ENCODE data around the gene ASB15.
A peak's percentile ranks its signal among the peaks of the same experiment; 100 is the strongest.
"Not testable (repeated sequence)": the region's sequence is repeated elsewhere in the genome, so short reads cannot be mapped to it uniquely, and the experiment has no call there.

ASB15 gene

DNA sequence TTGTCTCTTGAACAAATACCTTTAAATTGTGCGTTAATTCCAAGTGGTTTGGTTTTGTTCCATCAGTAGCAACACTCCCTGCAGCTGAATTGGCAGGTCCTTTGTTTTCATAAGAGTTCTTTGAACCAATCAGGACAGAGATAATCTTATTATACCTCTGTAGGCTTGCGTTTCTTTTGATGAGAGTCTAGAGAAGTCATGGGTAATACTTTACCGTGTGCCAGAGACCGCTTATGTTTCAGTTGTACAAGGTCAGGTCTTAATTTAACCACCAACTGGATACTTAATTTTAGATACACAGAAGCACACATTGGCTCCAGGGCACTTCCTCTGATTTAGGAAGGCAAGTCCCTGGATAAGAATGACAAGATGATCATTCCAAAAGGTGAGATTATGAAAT lies at the start of gene ASB15:
Gene ASB15 (plus strand): TSS at position 292 of the 400 bp plus-strand sequence. CDS start 12,682 bp downstream, outside the sequence.
- DNase-seq = no peak

DNA sequence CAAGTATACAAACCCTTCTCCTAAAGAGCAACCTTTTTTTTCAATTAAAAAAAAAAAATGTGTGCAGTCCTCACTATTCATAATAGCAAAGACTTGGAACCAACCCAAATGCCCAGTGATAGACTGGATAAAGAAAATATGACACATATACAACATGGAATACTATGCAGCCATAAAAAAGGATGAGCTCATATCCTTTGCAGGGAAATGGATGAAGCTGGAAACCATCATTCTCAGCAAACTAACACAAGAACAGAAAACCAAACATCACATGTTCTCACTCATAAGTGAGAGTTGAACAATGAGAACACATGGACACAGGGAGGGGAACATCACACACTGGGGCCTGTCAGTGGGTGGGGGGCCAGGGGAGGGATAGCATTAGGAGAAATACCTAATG lies 49.5 kb upstream of the ASB15 start:
- not testable (repeated sequence) for DNase-seq

DNA sequence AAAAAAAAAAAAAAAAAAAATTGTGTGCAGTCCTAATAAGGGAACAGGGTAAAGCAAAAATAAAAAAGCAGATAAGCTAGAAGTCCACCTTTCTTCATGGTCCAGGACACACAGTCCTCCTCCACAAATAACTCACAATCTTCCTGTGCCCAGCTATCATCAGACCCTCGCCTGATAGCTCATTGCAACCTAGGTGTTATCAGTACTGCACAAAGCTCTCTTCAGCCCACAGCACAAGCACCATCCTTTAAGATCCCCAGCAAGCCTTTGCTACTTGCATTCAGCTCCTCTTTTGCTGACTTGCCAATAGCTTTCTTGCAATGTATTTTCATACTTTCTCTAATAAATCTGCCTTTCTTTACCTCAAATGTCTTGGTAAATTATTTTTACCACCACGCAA lies 49.0 kb upstream of the ASB15 start:
- DNase-seq = no peak

DNA sequence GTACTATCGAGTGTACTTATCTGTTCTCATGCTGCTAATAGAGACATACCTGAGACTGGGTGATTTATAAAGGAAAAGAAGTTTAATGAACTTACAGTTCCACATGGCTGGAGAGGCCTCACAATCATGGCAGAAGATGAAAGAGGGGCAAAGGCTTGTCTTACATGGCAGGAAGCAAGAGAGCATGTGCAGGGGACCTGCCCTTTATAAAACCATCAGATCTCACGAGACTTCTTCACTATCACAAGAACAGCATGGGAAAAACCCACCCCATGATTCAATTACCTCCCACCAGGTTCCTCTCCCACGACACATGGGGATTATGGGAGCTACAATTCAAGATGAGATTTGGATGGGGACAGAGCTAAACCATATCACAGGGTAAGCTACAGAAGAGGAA lies 48.5 kb upstream of the ASB15 start:
- no peak for DNase-seq

DNA sequence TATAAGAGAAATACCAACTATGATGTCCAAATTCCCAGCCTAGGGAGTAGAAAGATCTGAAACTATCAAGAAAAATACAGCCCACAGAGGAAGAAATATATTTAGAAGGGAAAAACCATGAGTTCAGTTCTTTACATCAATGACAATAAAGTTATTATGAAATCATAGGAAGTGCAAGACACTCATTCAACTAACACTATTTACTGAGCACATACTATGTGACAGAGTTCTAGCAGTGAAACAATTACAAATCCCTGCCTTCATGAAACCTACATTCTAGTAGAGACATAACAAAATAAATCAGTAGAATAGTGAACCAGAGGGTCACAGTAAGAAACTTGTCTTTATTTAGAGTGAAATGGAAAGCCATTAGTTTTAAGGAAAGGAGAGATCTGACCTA lies 46.1 kb upstream of the ASB15 start:
- no peak for DNase-seq

DNA sequence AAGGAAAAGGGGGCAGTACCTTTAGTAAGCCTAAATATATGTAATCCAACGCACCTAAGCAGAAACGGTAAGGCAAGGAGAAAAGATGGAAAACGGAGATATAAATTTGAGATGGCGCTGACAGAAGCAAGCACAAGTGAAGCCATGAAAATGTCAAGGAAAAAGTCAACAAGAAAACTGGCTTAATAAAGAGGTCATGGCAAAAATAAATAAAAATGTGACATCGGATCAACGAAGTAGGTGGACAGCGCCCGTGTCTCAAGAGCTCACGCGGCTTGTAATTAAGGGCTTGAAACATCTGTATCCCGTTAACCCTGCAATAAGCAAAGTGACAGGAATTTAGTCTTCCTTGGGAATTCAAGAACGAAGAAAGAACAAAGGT lies 44.6 kb upstream of the ASB15 start:
- DNase-seq = no peak

DNA sequence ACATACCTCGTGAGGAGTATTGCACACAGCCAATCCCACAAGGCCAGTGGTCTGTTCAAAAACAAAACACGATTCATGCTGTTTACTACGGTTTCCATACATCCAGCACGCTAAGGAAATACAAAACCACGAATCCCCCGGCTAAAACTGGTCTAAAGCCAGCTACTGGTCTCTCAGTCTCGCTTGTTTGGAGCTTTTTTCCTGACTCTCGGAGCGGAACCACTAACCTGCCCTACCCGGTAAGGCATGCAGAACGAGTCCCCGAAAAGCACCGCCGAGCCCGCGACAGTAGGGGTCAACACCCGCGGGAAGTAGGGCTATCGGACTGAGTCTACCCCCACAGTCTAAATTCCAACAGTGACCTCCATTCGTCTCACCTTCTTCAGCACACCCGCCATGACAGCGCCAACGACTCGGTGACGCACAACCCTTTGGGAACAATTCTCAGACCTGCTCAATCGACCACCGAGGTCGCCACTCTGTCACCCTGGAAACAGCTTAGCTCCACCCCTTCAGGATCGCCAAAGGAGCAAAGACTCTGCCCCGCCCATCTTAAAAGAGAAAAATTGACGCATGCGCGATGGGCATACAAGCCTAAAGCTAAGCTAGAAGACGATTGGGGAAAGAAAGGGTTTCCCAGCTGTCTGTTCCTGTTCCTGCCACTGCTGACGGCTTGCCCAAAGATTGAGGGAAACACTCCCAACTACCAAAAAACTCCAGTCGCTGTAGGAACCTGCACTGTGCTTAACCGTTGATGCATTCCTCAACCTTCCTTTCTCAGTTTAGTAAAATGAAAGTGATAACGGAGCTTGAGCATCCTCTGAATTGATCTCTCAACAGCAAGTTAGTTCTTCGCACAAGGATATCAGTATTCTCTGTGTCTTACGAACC lies 44.0 kb upstream of the ASB15 start, which contains the start of gene NDUFA5:
Gene NDUFA5 (minus strand): TSS at position 421 of the 891 bp plus-strand sequence. CDS start 23 bp downstream, at position 398.
- peak; percentile 99 for DNase-seq

DNA sequence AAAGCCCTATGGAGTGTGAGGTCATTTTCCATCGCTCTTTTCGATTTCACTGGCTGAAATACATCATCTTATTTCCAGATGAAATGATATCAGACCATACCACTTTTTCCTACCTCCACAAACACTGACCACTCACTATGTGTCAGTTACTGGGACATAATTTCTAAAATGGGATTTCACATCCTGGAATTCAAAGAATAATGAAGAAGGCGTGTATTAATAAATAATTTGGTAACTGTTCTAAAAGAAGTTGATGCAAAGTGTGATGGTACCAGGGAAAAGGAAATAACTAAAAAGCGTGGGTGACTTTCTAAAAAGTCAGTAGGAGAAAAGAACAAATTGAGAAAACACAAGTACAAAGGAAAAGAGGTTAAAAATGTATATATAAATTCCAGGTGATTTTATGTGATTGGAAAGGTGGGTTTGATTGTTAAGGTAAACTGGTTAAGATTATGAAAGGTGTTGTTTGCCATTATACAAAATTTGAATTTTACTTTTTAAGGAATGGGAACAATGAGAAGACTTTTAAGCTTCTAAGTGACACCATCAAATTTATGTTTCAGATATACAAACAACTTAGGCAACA lies 43.2 kb upstream of the ASB15 start:
- no peak for DNase-seq

DNA sequence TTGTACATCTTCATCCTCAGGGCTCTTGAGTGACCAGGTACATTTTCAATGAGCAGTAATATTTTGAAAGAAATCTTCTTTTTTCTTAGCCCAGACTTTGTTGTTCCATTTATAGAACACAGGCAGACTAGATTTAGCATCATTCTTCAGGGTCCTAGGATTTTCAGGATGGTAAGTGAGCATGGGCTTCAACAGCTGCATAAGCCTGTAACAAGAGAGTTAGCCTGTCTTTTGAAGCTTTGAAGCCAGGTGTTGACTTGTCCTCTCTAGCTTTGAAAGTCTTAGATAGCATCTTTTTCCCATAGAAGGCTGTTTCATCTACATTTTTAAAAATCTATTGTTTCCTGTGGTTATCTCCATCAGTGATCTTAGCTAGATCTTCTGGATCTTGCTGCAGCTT lies 39.5 kb upstream of the ASB15 start:
- DNase-seq = no peak

DNA sequence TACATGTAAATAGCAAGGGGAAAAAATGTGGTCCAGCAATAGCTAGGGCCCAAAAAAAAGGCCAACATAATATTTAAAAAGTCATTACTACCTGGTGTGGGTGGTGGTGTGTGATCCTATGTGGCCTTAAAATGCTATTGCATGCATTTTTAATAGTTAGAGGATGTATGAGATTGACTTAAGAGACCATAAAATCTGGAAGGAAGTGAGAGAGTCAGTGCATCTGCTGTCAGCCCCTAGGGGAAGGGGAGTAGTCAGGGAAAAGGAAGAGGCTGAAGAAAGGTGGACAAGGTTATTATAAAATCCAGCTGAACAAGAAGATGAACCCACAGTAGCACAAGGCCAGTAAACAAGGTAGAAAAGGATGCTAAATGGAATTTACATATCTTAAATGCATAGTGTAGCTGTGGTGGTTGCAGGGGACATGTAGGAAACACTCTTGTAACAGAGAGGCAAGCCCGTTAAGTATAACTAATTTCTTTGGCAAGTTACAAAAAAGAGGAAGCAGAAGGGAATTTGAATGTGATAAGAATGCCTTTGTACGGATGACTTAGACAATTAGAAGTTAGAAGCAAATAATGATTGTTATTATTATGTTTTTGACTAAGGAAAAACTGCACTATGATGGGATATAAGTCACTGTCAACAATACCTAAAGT lies 32.1 kb upstream of the ASB15 start:
- no peak for DNase-seq

DNA sequence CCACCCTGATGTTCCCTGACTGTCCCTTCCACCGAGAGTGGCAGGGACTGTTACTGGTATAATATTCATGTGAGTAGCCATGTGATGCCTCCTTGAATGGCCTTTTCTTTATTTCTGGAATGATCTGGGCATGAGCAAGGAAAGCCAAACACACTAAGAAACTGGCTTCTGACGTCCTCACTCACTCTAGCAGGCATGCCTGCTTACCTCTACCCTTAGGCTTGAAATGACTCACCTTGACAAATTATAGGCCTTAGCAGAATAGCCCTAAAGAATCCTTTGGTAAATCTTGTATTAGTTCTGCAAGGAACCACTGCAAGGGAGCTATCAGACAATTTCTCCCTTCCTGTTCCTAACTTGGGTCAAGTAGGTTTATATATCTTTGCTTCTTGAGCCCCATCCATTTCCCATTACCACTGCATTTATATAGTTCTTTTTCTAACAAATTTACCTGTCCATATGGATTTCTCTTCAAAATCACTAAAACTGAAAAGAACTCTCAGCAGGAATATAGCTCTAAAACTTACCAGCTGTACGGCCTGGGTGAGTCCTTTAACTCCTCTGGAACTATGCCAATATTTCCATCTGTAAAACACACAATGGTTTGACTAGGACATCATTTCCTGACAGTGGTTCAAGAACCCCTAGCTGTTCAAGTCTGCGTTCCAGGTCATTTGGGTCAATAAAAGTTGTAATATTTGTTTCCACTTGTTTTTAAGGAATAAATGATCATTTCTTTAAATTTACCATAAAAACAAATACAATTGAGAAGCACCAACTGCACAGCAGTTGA lies 31.0 kb upstream of the ASB15 start:
- no peak for DNase-seq

DNA sequence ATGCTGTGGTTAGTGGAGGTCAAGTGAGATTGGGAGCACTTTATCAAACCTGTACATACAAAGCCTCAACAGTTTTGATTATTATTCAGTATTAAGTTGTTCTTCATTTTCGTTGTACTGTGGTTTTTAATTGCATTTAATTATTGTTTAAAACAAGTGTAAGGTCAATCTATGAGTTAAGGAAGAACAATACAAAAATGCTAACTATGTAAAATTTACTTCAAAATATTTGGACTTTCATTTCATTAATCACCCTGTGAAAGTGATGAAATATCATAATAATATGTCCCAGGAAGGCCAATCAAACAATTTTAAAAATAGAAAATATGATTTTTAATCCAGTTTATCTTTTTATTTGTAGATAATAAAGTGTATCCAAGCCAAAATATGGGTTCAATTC lies 30.4 kb upstream of the ASB15 start:
- no peak for DNase-seq

DNA sequence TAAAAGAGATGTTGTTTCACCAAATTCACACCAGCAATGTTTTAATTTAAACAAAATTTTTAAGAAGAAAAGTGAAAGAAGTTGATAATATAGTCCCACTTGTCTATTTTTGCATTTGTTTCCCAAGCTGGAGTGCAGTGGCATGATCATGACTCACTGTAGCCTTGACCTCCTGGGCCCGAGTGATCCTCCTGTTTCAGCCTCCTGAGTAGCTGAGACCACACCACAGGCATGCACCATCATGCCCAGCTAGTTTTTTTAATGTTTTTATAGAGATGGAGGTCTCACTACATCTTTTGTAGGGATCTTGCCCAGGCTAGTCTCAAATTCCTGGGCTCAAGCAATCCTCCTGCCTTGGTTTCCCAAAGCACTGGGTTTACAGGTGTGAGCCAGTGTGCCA lies 29.9 kb upstream of the ASB15 start:
- DNase-seq = no peak

DNA sequence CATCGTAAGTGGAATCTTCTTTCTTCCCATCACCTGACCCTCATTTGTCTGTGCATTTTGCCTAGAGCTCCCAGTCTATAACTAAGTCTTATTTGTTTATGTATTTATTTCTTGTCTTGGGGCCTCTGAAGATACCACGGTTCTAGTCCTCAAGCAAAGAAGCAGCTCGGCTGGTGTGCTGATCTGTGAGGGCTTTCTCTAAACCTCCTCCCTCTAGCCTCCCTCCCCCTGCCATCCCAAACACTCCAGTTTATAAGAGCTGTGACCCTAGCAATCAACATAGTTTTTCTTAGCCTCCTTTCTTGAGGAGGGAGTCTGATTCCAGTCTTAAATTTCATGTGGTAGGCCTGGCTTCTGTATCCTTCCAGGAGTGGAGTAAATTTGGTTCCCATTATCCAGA lies 28.3 kb upstream of the ASB15 start:
- no peak for DNase-seq

DNA sequence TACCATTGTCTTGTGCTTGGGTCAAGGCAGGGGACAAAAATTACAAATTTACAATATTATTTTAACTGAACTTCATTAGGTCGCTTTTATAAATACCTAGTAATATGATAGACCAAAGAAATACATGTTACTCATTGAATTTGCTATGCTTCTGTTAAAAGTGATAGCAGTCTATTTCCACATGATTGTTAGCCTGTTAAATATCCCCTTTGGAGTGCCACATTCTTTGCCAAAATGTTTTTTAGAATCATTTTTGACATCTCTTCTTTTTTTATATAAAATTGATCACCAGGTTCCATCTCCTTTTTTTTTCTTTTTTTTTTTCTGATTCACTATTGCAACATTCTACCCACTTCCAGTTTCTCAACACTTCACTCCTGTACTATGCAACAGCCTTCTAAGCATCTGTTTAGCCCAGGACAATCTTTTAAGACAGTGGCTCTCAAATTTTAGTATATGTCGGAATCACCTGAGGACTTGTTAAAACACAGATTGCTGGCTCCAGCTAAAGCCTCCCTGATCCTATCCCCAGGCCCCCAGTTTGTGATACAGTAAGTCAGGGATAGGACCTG lies 27.6 kb upstream of the ASB15 start:
- DNase-seq = no peak

DNA sequence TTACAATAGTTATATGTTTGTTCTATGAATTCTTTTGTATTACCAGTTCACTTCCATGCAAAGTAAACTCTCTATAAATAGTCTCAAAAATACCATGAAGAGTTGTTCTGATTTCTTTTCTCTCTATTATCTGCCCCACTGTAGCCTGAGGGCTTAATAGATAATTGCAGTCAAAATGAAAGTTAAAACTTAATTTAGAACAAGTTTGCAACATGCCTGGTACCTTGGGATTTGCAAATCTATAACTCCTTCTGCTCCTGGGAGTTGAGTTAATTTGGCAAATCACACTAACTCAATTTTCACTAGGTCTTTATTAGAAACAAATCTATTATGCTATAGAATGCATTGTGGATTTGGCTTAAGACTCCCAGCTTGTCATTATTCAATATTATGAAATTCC lies 22.2 kb upstream of the ASB15 start:
- no peak for DNase-seq

DNA sequence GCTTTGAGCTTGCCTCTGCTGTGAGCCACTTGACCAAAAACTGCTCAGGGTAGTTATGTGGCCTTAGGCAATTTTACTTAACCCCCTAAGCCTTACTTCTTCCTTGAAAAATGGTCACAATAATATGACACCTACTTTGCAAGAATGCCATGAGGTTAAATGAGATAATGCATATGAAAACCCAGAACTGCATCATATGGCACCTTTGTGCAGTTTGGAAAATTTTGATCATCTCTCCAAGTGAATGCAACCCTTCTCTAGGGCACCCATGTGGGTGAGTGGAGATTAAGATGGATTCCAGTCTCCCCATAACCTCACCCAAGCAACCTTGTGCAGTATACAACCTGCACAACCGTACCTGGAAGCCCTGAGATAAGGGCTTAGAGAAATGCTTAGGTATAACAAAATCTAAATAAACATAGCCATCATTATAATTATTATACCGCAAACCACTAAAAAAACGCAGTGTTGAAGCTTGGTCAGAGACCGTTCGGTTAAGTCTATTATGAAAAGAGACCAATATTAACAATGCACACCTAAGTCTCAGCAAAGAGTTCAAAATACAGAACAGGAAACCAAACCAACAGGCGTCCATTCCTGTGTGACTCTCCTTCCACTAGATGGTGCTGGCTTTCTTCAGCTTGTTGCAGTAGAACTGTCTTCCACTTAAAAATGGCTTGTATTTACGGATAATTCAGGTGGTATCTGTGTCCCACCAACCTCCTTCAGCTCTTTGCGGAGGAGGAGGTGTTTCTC lies 21.0 kb upstream of the ASB15 start:
- peak; percentile 28 for DNase-seq

DNA sequence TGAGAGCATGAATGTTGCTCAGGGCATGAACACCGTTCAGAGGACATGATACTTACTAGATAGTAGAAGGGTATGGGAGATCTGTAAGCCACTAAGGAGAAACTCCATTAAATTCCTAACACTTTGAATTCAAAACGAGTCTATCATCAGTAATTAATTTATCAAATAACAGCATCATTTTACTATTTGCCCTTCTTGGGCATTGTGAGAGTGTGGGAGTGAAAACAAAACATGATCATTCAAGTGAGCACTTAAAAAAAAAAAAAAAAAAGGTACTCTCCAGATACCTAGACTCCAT lies 20.5 kb upstream of the ASB15 start:
- DNase-seq = no peak

DNA sequence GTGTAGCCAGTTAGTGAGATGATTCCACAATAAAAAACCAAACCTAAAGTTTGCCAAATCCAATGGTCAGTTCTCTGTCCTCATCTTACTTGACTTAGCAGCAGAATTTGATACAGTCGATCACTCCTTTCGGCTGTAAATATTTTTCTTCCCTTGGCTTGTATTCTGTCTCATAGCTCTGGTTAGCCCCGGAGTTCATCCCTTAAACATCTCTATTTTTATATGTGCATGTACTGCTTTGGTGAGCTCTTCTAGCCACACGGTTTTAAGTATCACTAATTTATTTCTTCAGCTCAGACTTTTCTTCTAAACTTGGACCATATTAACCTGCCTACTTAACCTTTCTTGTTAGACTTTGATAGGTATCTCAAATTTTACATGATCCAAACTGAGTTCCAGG lies 17.8 kb upstream of the ASB15 start:
- DNase-seq = no peak

DNA sequence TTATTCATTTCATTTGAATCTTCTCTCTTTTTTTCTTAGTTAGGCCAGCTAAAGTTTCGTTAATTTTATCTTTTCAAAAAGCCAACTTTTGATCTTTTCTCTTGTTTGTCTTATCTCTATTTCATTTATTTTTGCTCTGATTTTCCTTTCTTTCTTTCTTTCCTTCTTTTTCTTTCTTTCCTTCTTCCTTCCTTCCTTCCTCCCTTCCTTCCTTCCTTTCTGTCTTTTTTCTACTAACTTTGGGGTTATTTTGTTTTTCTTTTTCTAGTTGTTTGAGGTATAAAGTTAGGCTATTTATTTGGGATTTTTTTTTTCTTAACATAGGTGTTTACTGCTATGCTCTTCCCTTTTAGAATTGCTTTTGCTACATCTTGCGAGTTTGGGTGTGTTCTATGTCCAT lies 13.2 kb upstream of the ASB15 start:
- no peak for DNase-seq

DNA sequence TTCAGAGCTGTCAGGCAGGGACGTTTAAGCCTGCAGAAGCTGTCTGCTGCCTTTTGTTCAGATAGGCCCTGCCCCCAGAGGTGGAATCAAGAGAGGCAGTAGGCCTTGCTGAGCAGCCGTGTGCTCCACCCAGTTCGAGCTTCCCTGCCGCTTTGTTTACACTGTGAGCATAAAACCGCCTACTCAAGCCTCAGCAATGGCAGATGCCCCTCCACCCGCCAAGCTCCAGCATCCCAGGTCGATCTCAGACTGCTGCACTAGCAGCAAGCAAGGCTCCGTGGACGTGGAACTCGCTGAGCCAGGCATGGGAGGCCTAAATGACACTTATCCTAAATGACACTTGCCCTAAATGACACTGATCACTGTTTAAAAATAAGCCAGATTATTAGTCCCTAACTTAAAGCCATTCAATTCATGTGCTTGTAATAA lies 6.8 kb upstream of the ASB15 start:
- DNase-seq = no peak

DNA sequence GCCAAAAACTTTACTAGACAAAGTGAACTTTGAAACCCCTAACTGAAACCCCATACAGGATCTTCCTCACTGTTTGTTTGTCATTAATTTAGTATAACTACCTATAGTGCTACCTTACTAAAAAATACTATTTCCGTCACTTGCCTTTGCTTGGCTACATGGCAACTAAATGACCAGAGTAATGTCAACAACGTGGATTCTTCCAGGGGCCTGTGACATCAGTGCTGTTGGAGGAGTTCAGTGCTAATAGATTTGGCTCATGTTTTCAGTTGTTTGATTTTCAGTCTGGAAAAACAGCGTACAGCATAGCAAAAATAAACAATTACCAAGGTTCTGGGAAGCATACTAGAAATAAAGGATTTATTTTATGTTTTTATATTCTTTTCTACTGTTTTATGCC lies 3.0 kb upstream of the ASB15 start:
- DNase-seq = no peak
